Mononuclear cell (primary cell): Measurements from ENCODE around the gene ITGA2. TPM values are rescaled to one million over a fixed set of nuclear protein-coding genes. Genes with fewer than 3 reads are reported as not detected.

ENCODE experiments used
- H3K27me3 ChIP-seq: 2 replicates; pipeline ENCODE4 v1.6.0; 2011; ENCODE audit warnings: low read length, control low read depth; ENCODE audit not compliant: insufficient read depth
- H3K4me1 ChIP-seq: 2 replicates; pipeline ENCODE4 v1.5.1; 2011; ENCODE audit warnings: mild to moderate bottlenecking, low read length, control low read depth; ENCODE audit not compliant: insufficient read depth
- H3K4me3 ChIP-seq: 2 replicates; pipeline ENCODE4 v1.5.1; 2011; ENCODE audit warnings: mild to moderate bottlenecking, low read length, moderate library complexity
- H3K9me3 ChIP-seq: 2 replicates; pipeline ENCODE4 v1.5.1; 2011; ENCODE audit warnings: low read depth, mild to moderate bottlenecking, control low read depth, low read length
- total RNA-seq: library from RNA; depleted of rRNA; stranded (reverse); fragments of >200 nt; gene quantifications from one replicate; pipeline ENCODE4 v1.2.3, GENCODE V29; 2012

The ITGA2 gene
- total RNA-seq, 1 donor = 0.73 TPM

GRCh38 chr5:52998552-52999313 is 9.6 kb downstream of the ITGA2 start:
- Histone ChIP-seq H3K27me3 (no peaks in the 10 kb centered on the region), H3K4me1 (no peaks in the 10 kb centered on the region), H3K9me3 (no peaks in the 10 kb centered on the region), H3K4me3 (no peak overlapping the region)

- Histone ChIP-seq H3K9me3 (no peaks in the 10 kb centered on the region), H3K4me3 (no peak overlapping the region), H3K4me1 (no peaks in the 10 kb centered on the region), H3K27me3 (no peaks in the 10 kb centered on the region)
These were observed 10.3 kb downstream of the ITGA2 start for GRCh38 chr5:52999344-52999949.

GRCh38 chr5:53001541-53001940 is 12.4 kb downstream of the ITGA2 start:
- H3K27me3 ChIP-seq = no peaks in the 10 kb centered on the region
- no peaks in the 10 kb centered on the region for H3K4me1 ChIP-seq
- H3K4me3 ChIP-seq = no peak overlapping the region
- no peaks in the 10 kb centered on the region for H3K9me3 ChIP-seq

- no peak overlapping the region for H3K4me3 ChIP-seq
- no peaks in the 10 kb centered on the region for H3K4me1 ChIP-seq
- no peaks in the 10 kb centered on the region for H3K27me3 ChIP-seq
- H3K9me3 ChIP-seq = no peaks in the 10 kb centered on the region
These were observed 13.3 kb downstream of the ITGA2 start for GRCh38 chr5:53002491-53002890.

GRCh38 chr5:53003144-53003543 is 14.0 kb downstream of the ITGA2 start:
- Histone ChIP-seq H3K4me1 (no peaks in the 10 kb centered on the region), H3K9me3 (no peaks in the 10 kb centered on the region), H3K4me3 (no peak overlapping the region), H3K27me3 (no peaks in the 10 kb centered on the region)

- Histone ChIP-seq H3K9me3 (no peaks in the 10 kb centered on the region), H3K4me3 (no peak overlapping the region), H3K27me3 (no peaks in the 10 kb centered on the region), H3K4me1 (no peaks in the 10 kb centered on the region)
These were observed 18.0 kb downstream of the ITGA2 start for GRCh38 chr5:53006911-53007890.

GRCh38 chr5:53008751-53009150 is 19.6 kb downstream of the ITGA2 start:
- no peaks in the 10 kb centered on the region for H3K27me3 ChIP-seq
- H3K9me3 ChIP-seq = no peaks in the 10 kb centered on the region
- H3K4me1 ChIP-seq = no peaks in the 10 kb centered on the region
- H3K4me3 ChIP-seq = no peak overlapping the region

GRCh38 chr5:53009816-53010215 is 20.7 kb downstream of the ITGA2 start:
- Histone ChIP-seq H3K4me3 (no peak overlapping the region), H3K27me3 (no peaks in the 10 kb centered on the region), H3K9me3 (no peaks in the 10 kb centered on the region), H3K4me1 (no peaks in the 10 kb centered on the region)

GRCh38 chr5:53010814-53011213 is 21.7 kb downstream of the ITGA2 start:
- no peaks in the 10 kb centered on the region for H3K27me3 ChIP-seq
- no peaks in the 10 kb centered on the region for H3K9me3 ChIP-seq
- no peaks in the 10 kb centered on the region for H3K4me1 ChIP-seq
- no peak overlapping the region for H3K4me3 ChIP-seq

GRCh38 chr5:53011233-53011632 is 22.1 kb downstream of the ITGA2 start:
- Histone ChIP-seq H3K9me3 (no peaks in the 10 kb centered on the region), H3K4me1 (no peaks in the 10 kb centered on the region), H3K27me3 (no peaks in the 10 kb centered on the region), H3K4me3 (no peak overlapping the region)

- no peaks in the 10 kb centered on the region for H3K9me3 ChIP-seq
- H3K4me1 ChIP-seq = no peaks in the 10 kb centered on the region
- no peak overlapping the region for H3K4me3 ChIP-seq
- no peaks in the 10 kb centered on the region for H3K27me3 ChIP-seq
These were observed 24.7 kb downstream of the ITGA2 start for GRCh38 chr5:53013857-53014256.

GRCh38 chr5:53017383-53017782 is 28.2 kb downstream of the ITGA2 start:
- Histone ChIP-seq H3K4me1 (no peaks in the 10 kb centered on the region), H3K4me3 (no peak overlapping the region), H3K27me3 (no peaks in the 10 kb centered on the region), H3K9me3 (no peaks in the 10 kb centered on the region)

GRCh38 chr5:53017794-53018391 is 28.7 kb downstream of the ITGA2 start:
- Histone ChIP-seq H3K4me1 (no peaks in the 10 kb centered on the region), H3K9me3 (no peaks in the 10 kb centered on the region), H3K27me3 (no peaks in the 10 kb centered on the region), H3K4me3 (no peak overlapping the region)

GRCh38 chr5:53019320-53019719 is 30.2 kb downstream of the ITGA2 start:
- Histone ChIP-seq H3K4me3 (no peak overlapping the region), H3K9me3 (no peaks in the 10 kb centered on the region), H3K4me1 (peaks cover under 1% of the 10 kb centered on the region), H3K27me3 (no peaks in the 10 kb centered on the region)
